ENCODE data around the gene SHH. TPM values are rescaled to one million over a fixed set of nuclear protein-coding genes. Genes with fewer than 3 reads are reported as not detected.
"Not testable (repeated sequence)": the region's sequence is repeated elsewhere in the genome, so short reads cannot be mapped to it uniquely, and the experiment has no call there.

The SHH gene
- total and polyA plus RNA-seq, 2 donors (not counting 1 experiment from before 2014, with no cell fraction given) = under 0.01 TPM; not detected in 1

DNA sequence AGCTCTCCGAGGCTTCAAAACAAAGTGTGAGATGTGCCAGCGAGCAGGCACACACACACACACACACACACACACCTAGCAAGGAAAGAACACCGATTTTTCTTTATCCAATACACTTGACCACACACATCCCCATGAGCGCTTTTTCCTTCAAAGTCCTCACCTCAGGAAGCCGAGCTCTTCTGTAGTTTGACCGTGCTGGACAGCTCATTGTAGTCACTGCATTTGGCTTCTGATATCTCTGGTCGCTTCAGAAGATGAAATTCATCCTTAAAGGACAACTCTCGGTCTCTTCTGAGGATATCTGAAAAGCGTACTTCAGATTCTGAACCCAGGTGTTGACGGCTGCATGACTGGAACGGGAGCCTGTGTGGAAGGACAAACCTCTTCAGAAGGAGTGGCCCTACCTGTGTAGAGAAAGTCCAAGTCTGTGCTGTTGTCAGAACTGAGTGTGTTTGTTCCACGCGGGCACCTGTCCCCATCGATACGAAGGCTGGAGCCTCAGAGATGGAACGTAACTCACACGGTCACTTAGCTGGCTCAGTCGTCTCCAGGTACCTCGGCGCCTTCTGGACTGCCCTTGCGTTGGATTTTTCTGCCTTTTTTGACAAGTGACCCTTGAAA, 28.1 kb upstream of the SHH start:
- Histone ChIP-seq H3K4me3 (replicated peaks in 1 of 4; ENCODE audit: control extremely low read depth in 1 of 4, insufficient read depth in 1 of 4, low read depth in 3 of 4, low read length in 4 of 4) (no peak overlapping the region), H3K79me2 (ENCODE audit: control insufficient read depth, insufficient read depth, low read length) (no peaks in the 10 kb centered on the region), H3K4me2 (ENCODE audit: extremely low read depth, insufficient read depth, low read length) (no peak overlapping the region), H3K4me1 (ENCODE audit: control insufficient read depth, extremely low read depth, insufficient read depth, low read length) (no peaks in the 10 kb centered on the region), H3K36me3 (ENCODE audit: control insufficient read depth, insufficient read depth, low read length) (no peaks in the 10 kb centered on the region), H3K9me3 (ENCODE audit: control insufficient read depth, insufficient read depth, low read depth, low read length) (no peaks in the 10 kb centered on the region), H3K9ac (ENCODE audit: insufficient read depth, low read length) (no peak overlapping the region), H4K20me1 (ENCODE audit: control insufficient read depth, extremely low read depth, insufficient read depth, low read length) (no peaks in the 10 kb centered on the region), H3K27ac (ENCODE audit: insufficient read depth, low read length) (no peak overlapping the region), H3K27me3 (ENCODE audit: control insufficient read depth, insufficient read depth, low read length) (no peaks in the 10 kb centered on the region), H2AFZ (ENCODE audit: low read length) (no peak overlapping the region)
- no peak for DNase-seq (ENCODE audit: low read depth in 2 of 2)
- TF ChIP-seq CTCF (conservative IDR thresholded peaks at IDR 0.05 in 1 of 2, IDR thresholded peaks at IDR 0.05 in 1 of 2; ENCODE audit: low read depth in 1 of 2, low read length in 2 of 2) = no peak
- TF ChIP-seq EZH2 (IDR thresholded peaks at IDR 0.05; ENCODE audit: low read length, missing control alignments) = no peak

DNA sequence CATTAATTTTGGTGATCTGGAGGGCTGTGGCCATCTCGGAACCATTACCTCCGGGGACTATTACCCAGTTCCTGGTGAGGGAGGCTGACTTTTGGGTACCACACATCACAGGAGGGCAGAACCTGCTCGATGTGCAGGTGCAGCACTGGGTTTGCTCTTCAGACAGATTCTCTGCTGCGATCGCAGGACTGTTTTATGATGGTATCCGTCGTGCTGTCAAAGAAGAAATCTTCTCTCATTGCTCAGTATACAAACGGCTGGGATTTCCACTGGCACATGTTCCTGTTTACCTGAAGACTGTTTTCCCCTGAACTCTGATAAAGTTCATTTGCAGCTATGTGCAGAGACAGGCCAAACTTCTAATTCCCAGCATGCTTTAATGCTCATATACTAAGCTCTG, 27.2 kb upstream of the SHH start:
- Histone ChIP-seq H3K27me3 (ENCODE audit: control insufficient read depth, insufficient read depth, low read length) (no peaks in the 10 kb centered on the region), H3K79me2 (ENCODE audit: control insufficient read depth, insufficient read depth, low read length) (no peaks in the 10 kb centered on the region), H2AFZ (ENCODE audit: low read length) (no peak overlapping the region), H3K9ac (ENCODE audit: insufficient read depth, low read length) (no peak overlapping the region), H3K36me3 (ENCODE audit: control insufficient read depth, insufficient read depth, low read length) (no peaks in the 10 kb centered on the region), H3K4me3 (replicated peaks in 1 of 4; ENCODE audit: control extremely low read depth in 1 of 4, insufficient read depth in 1 of 4, low read depth in 3 of 4, low read length in 4 of 4) (no peak overlapping the region), H4K20me1 (ENCODE audit: control insufficient read depth, extremely low read depth, insufficient read depth, low read length) (no peaks in the 10 kb centered on the region), H3K27ac (ENCODE audit: insufficient read depth, low read length) (no peak overlapping the region), H3K4me1 (ENCODE audit: control insufficient read depth, extremely low read depth, insufficient read depth, low read length) (no peaks in the 10 kb centered on the region), H3K4me2 (ENCODE audit: extremely low read depth, insufficient read depth, low read length) (no peak overlapping the region), H3K9me3 (ENCODE audit: control insufficient read depth, insufficient read depth, low read depth, low read length) (no peaks in the 10 kb centered on the region)
- no peak for DNase-seq (ENCODE audit: low read depth in 2 of 2)
- TF ChIP-seq CTCF (conservative IDR thresholded peaks at IDR 0.05 in 1 of 2, IDR thresholded peaks at IDR 0.05 in 1 of 2; ENCODE audit: low read depth in 1 of 2, low read length in 2 of 2) (no peak), EZH2 (IDR thresholded peaks at IDR 0.05; ENCODE audit: low read length, missing control alignments) (no peak)

- not testable (repeated sequence) for H3K27me3 ChIP-seq (ENCODE audit: control insufficient read depth, insufficient read depth, low read length); H3K9ac ChIP-seq (ENCODE audit: insufficient read depth, low read length); DNase-seq (ENCODE audit: low read depth in 2 of 2); H2AFZ ChIP-seq (ENCODE audit: low read length); H4K20me1 ChIP-seq (ENCODE audit: control insufficient read depth, extremely low read depth, insufficient read depth, low read length); H3K4me3 ChIP-seq (replicated peaks in 1 of 4; ENCODE audit: control extremely low read depth in 1 of 4, insufficient read depth in 1 of 4, low read depth in 3 of 4, low read length in 4 of 4); H3K4me1 ChIP-seq (ENCODE audit: control insufficient read depth, extremely low read depth, insufficient read depth, low read length); H3K36me3 ChIP-seq (ENCODE audit: control insufficient read depth, insufficient read depth, low read length); H3K79me2 ChIP-seq (ENCODE audit: control insufficient read depth, insufficient read depth, low read length); H3K4me2 ChIP-seq (ENCODE audit: extremely low read depth, insufficient read depth, low read length); H3K27ac ChIP-seq (ENCODE audit: insufficient read depth, low read length); H3K9me3 ChIP-seq (ENCODE audit: control insufficient read depth, insufficient read depth, low read depth, low read length)
Observed at GRCh38 chr7:155838312-155838711, 26.0 kb upstream of the SHH start.
